Thyroid gland (tissue), 4 donors: ENCODE results near the gene ELAVL1. TPM values are rescaled to one million over a fixed set of nuclear protein-coding genes. Genes with fewer than 3 reads are reported as not detected.

Experiments
- DNase-seq, 2 donors: peaks; one replicate each; pipeline ENCODE4 v3.0.0-alpha.2; 2019
- H3K27ac ChIP-seq, 3 donors: fragments of 200-600 bp; sonication (generic); 1 replicate in 2 of 3; 2 replicates in 1 of 3; pipeline ENCODE4 v1.5.1; 2016 to 2019; ENCODE audit warnings: mild to moderate bottlenecking in 1 of 3, moderate library complexity in 1 of 3
- H3K27me3 ChIP-seq: fragments of 200-600 bp; sonication (generic); one replicate; pipeline ENCODE4 v1.5.1; 2019
- H3K36me3 ChIP-seq, 2 donors: fragments of 200-600 bp; sonication (generic); one replicate each; pipeline ENCODE4 v1.5.1; 2016 to 2019
- H3K4me1 ChIP-seq, 2 donors: fragments of 200-600 bp; sonication (generic); one replicate each; pipeline ENCODE4 v1.5.1; 2017 to 2019
- H3K4me3 ChIP-seq, 3 donors: fragments of 200-600 bp; sonication (generic); replicated peaks in 1 of 3; 1 replicate in 2 of 3; 2 replicates in 1 of 3; pipeline ENCODE4 v1.5.1; 2016; ENCODE audit warnings: mild to moderate bottlenecking in 1 of 3
- H3K9me3 ChIP-seq: fragments of 200-600 bp; sonication (generic); one replicate; pipeline ENCODE4 v1.5.1; 2017
- CTCF ChIP-seq, 6 experiments: fragments of 200-600 bp in 3 of 6; fragments of 450-650 bp in 3 of 6; sonication (generic) in 3 of 6; IDR thresholded peaks; one replicate each; pipeline ENCODE4 v1.5.1; 2016 to 2019; ENCODE audit warnings: antibody characterized with exemption in 6 of 6, mild to moderate bottlenecking in 2 of 6, inconsistent platforms in 1 of 6, moderate library complexity in 1 of 6
- POLR2A ChIP-seq, 2 donors: fragments of 450-650 bp; IDR thresholded peaks; one replicate each; pipeline ENCODE4 v1.6.1; 2017; ENCODE audit warnings: antibody characterized with exemption in 2 of 2, mild to moderate bottlenecking in 2 of 2, moderate library complexity in 1 of 2
- whole genome bisulfite sequencing, 2 donors: methylation state at CpG; one replicate each; pipeline ENCODE4 v1.1.5; 2017; 5-methylcytosine and 5-hydroxymethylcytosine counted together
- intact Hi-C: fragments of 100-400 bp; cut with DNase I; formaldehyde crosslinking; loops from one replicate; pipeline ENCODE4 v1.15.1; 2023
- total RNA-seq, 4 donors: library from RNA; depleted of rRNA; stranded (reverse); fragments of >200 nt; gene quantifications; one replicate each; pipeline ENCODE4 v1.2.3, GENCODE V29; 2016

ELAVL1 gene
- total RNA-seq, 4 donors from 2014 or later, result 24.2 to 46.7 (median 42.4) TPM

GRCh38 chr19:7997809-7998480, 7.5 kb downstream of the ELAVL1 start:
- TF ChIP-seq CTCF (IDR thresholded peaks at IDR 0.05) (no peak), POLR2A (IDR thresholded peaks at IDR 0.05) (no peak)
- 77 to 79% methylated on average over 12 of the region's 12 CpGs for WGBS, 2 donors
- Histone ChIP-seq H3K36me3 (no peaks in the 10 kb centered on the region), H3K27me3 (no peaks in the 10 kb centered on the region), H3K27ac (no peak overlapping the region), H3K4me3 (no peak overlapping the region), H3K9me3 (no peaks in the 10 kb centered on the region), H3K4me1 (peaks cover 43 to 65% of the 10 kb centered on the region in 2 donors)
- intact Hi-C loops, result no loop called here
- peak in 1 of 2 donors; percentile 12 for DNase-seq

- 97 to 98% methylated on average over 3 of the region's 3 CpGs for WGBS, 2 donors
- no peak for DNase-seq
- peaks cover 33 to 55% of the 10 kb centered on the region in 2 donors for H3K4me1 ChIP-seq
- H3K27ac ChIP-seq, result no peak overlapping the region
- H3K4me3 ChIP-seq, result no peak overlapping the region
- no peaks in the 10 kb centered on the region for H3K9me3 ChIP-seq
- no peaks in the 10 kb centered on the region for H3K36me3 ChIP-seq
- intact Hi-C loops, result no loop called here
- no peaks in the 10 kb centered on the region for H3K27me3 ChIP-seq
- no peak for TF ChIP-seq POLR2A (IDR thresholded peaks at IDR 0.05)
- no peak for TF ChIP-seq CTCF (IDR thresholded peaks at IDR 0.05)
These were observed 8.6 kb downstream of the ELAVL1 start for GRCh38 chr19:7996883-7997282.

- 90 to 98% methylated on average over 3 of the region's 3 CpGs for WGBS, 2 donors
- Histone ChIP-seq H3K27me3 (no peaks in the 10 kb centered on the region), H3K27ac (no peak overlapping the region), H3K36me3 (peaks cover 6 to 8% of the 10 kb centered on the region in 2 donors), H3K4me3 (no peak overlapping the region), H3K4me1 (peaks cover 24 to 44% of the 10 kb centered on the region in 2 donors), H3K9me3 (no peaks in the 10 kb centered on the region)
- intact Hi-C loops, result no loop called here
- no peak for DNase-seq
- TF ChIP-seq CTCF (IDR thresholded peaks at IDR 0.05) (no peak), POLR2A (IDR thresholded peaks at IDR 0.05) (no peak)
These were observed 9.7 kb downstream of the ELAVL1 start for GRCh38 chr19:7995810-7996158.

GRCh38 chr19:7994928-7995809, 10.3 kb downstream of the ELAVL1 start:
- 81 to 89% methylated on average over 9 of the region's 9 CpGs for WGBS, 2 donors
- Histone ChIP-seq H3K9me3 (no peaks in the 10 kb centered on the region), H3K4me3 (no peak overlapping the region), H3K4me1 (peaks cover 18 to 38% of the 10 kb centered on the region in 2 donors), H3K36me3 (peaks cover 12 to 14% of the 10 kb centered on the region in 2 donors), H3K27me3 (no peaks in the 10 kb centered on the region), H3K27ac (no peak overlapping the region)
- intact Hi-C loops, result no loop called here
- DNase-seq, result no peak
- TF ChIP-seq CTCF (IDR thresholded peaks at IDR 0.05) (no peak), POLR2A (IDR thresholded peaks at IDR 0.05) (no peak)

- intact Hi-C loops, result no loop called here
These were observed 11.3 kb downstream of the ELAVL1 start for GRCh38 chr19:7994114-7994513.

More at GRCh38 chr19:7994114-7994513, 11.3 kb downstream of the ELAVL1 start:
- TF ChIP-seq CTCF (IDR thresholded peaks at IDR 0.05) (no peak), POLR2A (IDR thresholded peaks at IDR 0.05) (no peak)
- WGBS, 2 donors, result 78 to 85% methylated on average over 6 of the region's 6 CpGs
- Histone ChIP-seq H3K27me3 (no peaks in the 10 kb centered on the region), H3K4me1 (peaks cover 15 to 37% of the 10 kb centered on the region in 2 donors), H3K4me3 (no peak overlapping the region), H3K9me3 (no peaks in the 10 kb centered on the region), H3K27ac (no peak overlapping the region), H3K36me3 (peaks cover 15 to 18% of the 10 kb centered on the region in 2 donors)
- DNase-seq, result no peak
